ENCODE data around the gene PLK3.
"Not testable (repeated sequence)": the region's sequence is repeated elsewhere in the genome, so short reads cannot be mapped to it uniquely, and the experiment has no call there.

PLK3 gene

DNA sequence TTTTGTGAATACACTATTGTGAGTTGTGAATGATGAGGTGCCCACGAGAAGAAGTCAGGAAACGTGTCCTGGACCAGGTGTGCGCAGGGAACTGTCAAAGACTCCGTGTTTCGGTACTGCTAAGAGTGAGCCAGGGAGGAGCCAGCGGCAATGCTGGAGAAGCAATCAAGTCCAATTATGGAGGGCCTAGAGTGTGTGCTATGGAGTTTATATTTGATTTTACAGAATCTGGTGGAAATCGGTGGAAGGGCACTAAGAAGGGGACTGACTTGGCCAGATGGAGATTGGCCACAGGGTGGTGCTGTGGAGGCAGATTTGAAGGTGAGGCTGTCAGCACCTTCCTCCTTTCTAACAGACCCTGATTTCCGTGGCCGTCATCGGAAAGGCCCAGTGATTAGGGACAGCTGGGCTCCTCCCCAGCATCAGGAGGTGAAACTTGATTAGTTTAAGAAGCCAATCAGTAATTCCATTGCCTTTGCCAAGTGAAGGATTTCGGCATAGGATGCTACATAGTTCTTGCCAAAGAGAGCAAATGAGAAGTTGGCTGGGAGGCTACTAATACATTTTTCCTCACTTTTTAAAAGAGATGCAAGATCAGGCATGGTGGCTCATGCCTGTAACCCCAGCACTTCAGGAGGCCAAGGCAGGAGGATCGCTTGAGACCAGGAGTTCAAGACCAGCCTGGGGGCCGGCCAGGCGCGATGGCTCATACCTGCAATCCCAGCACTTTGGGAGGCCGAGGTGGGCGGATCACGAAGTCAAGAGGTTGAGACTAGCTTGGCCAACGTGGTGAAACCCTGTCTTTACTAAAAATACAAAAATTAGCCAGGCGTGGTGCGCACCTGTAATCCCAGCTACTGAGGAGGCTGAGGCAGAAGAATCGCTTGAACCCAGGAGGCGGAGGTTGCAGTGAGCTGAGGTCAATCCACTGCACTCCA, 35.8 kb downstream of the PLK3 start:
- peaks cover 15% of the 10 kb centered on the region for H3K4me1 ChIP-seq (ENCODE audit: control insufficient read depth, insufficient read depth, low read length)
- H3K9ac ChIP-seq (ENCODE audit: low read length), result no peak overlapping the region
- H3K9me3 ChIP-seq (ENCODE audit: control insufficient read depth, insufficient read depth, low read depth, low read length), result no peaks in the 10 kb centered on the region
- no peaks in the 10 kb centered on the region for H3K36me3 ChIP-seq (ENCODE audit: control insufficient read depth, insufficient read depth, low read length)
- no peak overlapping the region for H3K27ac ChIP-seq (ENCODE audit: low read depth, low read length)
- no peaks in the 10 kb centered on the region for H3K27me3 ChIP-seq (ENCODE audit: control insufficient read depth, insufficient read depth, low read length)
- no peak overlapping the region for H3K4me3 ChIP-seq (ENCODE audit: low read depth, low read length)

DNA sequence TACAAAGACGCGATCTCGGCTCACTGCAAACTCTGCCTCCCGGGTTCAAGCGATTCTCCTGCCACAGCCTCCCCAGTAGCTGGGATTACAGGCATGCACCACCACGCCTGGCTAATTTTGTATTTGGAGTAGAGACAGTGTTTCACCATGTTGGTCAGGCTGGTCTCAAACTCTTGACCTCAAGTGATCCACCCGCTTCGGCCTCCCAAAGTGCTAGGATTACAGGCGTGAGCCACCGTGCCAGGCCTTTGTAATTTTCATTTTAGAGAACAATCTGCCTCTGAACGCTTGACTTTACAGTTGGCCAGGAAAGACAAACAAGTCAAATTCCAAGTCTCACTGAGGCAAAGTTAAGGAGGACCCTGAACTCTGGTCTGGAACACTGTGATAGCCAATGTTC, 38.1 kb downstream of the PLK3 start:
- not testable (repeated sequence) for H3K36me3 ChIP-seq (ENCODE audit: control insufficient read depth, insufficient read depth, low read length); H3K4me3 ChIP-seq (ENCODE audit: low read depth, low read length); H3K4me1 ChIP-seq (ENCODE audit: control insufficient read depth, insufficient read depth, low read length); H3K27ac ChIP-seq (ENCODE audit: low read depth, low read length); H3K9me3 ChIP-seq (ENCODE audit: control insufficient read depth, insufficient read depth, low read depth, low read length); H3K9ac ChIP-seq (ENCODE audit: low read length)
- peaks cover 12% of the 10 kb centered on the region for H3K27me3 ChIP-seq (ENCODE audit: control insufficient read depth, insufficient read depth, low read length)

DNA sequence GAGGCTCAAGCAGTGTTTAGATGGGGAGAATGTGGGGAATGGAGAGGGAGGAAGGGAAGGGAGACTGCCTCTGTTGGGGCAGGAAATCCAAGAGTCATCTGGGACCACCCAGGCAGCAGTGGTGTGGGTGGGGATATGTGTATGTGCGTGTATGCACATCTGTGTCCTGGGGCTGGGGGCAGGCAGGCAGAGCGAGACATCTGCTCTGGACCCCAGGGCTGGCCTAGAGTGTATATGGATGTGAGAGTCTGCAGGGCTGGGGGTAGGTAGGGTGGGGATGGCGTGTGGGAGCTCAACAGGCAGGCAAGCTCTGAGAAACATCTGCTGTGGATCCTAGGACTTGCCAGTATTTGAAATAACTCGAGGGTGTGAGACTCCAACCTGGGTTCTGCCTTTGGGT, 39.4 kb downstream of the PLK3 start:
- Histone ChIP-seq H3K4me1 (ENCODE audit: control insufficient read depth, insufficient read depth, low read length) (no peaks in the 10 kb centered on the region; the same call in 1 of the 2 replicates), H3K4me3 (ENCODE audit: low read depth, low read length) (no peak overlapping the region), H3K27me3 (ENCODE audit: control insufficient read depth, insufficient read depth, low read length) (peaks cover 12% of the 10 kb centered on the region), H3K36me3 (ENCODE audit: control insufficient read depth, insufficient read depth, low read length) (no peaks in the 10 kb centered on the region), H3K9me3 (ENCODE audit: control insufficient read depth, insufficient read depth, low read depth, low read length) (no peaks in the 10 kb centered on the region), H3K9ac (ENCODE audit: low read length) (no peak overlapping the region), H3K27ac (ENCODE audit: low read depth, low read length) (no peak overlapping the region)

DNA sequence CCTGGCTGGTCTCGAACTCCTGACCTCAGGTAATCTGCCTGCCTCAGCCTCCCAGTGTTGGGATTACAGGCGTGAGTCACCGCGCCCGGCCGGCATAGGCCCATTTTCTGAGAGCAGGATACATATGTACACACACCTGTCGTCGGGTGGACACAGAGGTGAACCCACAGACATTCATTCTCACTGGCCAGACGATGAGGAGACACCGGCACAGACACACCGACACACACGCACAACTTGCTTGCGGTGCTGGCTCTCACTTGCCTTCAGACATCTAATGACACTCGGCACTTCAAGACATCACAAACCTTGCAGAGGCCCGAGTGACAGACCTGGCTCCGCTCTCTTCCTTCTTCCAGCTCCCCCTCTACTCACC, 42.3 kb downstream of the PLK3 start:
- H3K9me3 ChIP-seq (ENCODE audit: control insufficient read depth, insufficient read depth, low read depth, low read length), result no peaks in the 10 kb centered on the region
- H3K4me3 ChIP-seq (ENCODE audit: low read depth, low read length), result peak overlapping the region; percentile 68
- H3K9ac ChIP-seq (ENCODE audit: low read length), result peak overlapping the region; percentile 43
- peaks cover 12% of the 10 kb centered on the region for H3K27me3 ChIP-seq (ENCODE audit: control insufficient read depth, insufficient read depth, low read length)
- no peaks in the 10 kb centered on the region; the same call in 1 of the 2 replicates for H3K4me1 ChIP-seq (ENCODE audit: control insufficient read depth, insufficient read depth, low read length)
- no peaks in the 10 kb centered on the region for H3K36me3 ChIP-seq (ENCODE audit: control insufficient read depth, insufficient read depth, low read length)
- H3K27ac ChIP-seq (ENCODE audit: low read depth, low read length), result no peak overlapping the region

DNA sequence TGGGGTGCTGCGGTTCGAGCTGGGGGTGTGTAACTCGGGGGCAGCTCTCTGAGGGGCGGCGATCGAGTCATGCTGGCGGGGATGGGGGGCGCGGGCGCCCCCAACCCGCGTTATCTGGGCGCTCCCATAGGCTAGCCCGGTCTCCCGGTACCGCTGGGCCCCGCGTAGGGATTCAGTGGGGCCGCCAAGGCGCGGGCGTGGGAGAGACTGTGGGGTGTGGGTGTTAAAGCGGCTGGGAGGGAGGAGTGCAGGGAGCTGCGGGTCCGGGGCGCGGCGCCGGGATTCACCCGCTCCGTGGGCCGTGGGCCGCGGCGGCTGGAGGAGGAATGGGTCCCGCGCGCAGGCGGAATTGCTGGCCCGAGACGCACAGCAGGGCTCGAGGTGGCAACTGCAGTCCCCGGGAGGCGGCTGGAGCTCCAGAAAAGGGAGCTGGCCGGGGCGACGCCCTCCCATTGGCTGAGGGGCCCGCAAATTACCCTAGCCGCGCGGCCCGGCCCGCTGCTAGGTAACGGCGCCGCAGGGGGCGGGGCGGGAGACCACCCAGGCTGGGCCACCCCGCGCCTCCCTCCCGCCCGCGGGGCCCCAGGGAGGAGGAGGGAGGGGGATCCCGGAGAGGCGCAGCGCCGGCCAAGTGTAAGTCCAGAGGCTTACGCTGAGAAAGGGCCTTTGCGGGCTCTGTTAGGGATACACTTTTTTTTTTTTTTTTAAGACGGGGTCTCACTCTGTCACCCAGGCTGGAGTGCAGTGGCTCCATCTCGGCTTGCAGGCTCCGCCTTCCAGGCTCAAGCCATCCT, 42.9 kb downstream of the PLK3 start, which contains the start of gene PTCH2:
PTCH2 (minus strand) TSS at position 392 of the 794 bp plus-strand sequence; CDS start at position 71, 321 bp downstream.
- Histone ChIP-seq H3K9ac (ENCODE audit: low read length) (peak within 1 kb of the TSS; percentile 43), H3K27ac (ENCODE audit: low read depth, low read length) (no peak within 1 kb of the TSS), H3K4me1 (ENCODE audit: control insufficient read depth, insufficient read depth, low read length) (no peaks in the 10 kb centered on the region; the same call in 1 of the 2 replicates), H3K9me3 (ENCODE audit: control insufficient read depth, insufficient read depth, low read depth, low read length) (no peaks in the 10 kb centered on the region), H3K27me3 (ENCODE audit: control insufficient read depth, insufficient read depth, low read length) (peaks cover 12% of the 10 kb centered on the region), H3K4me3 (ENCODE audit: low read depth, low read length) (peak within 1 kb of the TSS; percentile 68), H3K36me3 (ENCODE audit: control insufficient read depth, insufficient read depth, low read length) (no peaks in the 10 kb centered on the region)

DNA sequence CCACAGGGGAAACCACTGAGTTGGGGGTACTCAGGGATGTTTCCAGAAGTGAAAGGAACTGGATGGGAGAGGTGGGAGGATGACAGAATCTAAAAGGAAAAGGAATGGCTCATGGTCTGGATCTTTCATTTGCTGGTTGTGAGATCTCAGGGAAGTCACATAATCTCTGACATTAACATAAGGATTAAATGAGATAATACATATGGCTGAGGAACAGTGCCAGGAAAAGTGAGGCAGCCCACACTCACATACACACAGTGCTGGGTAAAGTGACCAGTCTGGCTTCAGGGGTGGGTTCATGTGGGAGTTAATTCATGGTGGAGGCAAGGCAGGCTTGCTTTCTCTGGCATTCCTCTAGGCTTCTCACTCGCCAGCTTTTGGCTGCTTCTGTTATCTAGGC, 46.8 kb downstream of the PLK3 start:
- Histone ChIP-seq H3K9me3 (ENCODE audit: control insufficient read depth, insufficient read depth, low read depth, low read length) (no peaks in the 10 kb centered on the region), H3K36me3 (ENCODE audit: control insufficient read depth, insufficient read depth, low read length) (0 out of 2 replicates have a peak, but pooled peaks cover 4% of the 10 kb centered on the region), H3K27ac (ENCODE audit: low read depth, low read length) (no peak overlapping the region), H3K4me3 (ENCODE audit: low read depth, low read length) (no peak overlapping the region), H3K27me3 (ENCODE audit: control insufficient read depth, insufficient read depth, low read length) (peaks cover 5% of the 10 kb centered on the region), H3K9ac (ENCODE audit: low read length) (no peak overlapping the region), H3K4me1 (ENCODE audit: control insufficient read depth, insufficient read depth, low read length) (peaks cover 11% of the 10 kb centered on the region; the same call in 1 of the 2 replicates)

DNA sequence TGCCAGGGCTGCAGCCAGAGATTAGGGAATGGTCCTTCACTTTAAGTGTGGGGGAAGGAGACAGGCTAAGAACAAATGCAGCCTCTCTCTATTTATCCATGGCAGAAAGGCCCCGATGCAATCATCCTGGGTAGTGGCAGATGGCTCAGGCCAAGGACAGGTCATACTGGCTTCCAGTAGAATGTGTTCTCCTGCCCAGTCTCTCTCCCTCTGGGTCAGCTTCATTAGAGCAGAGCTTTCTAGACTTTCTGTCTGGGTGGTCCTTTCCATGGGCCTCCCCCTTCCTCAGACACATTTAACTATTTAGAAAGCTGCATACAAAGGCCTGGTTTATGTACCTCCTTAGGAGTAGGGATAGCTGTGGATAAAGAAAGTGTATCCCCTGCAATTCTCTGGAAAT, 47.7 kb downstream of the PLK3 start:
- H3K4me3 ChIP-seq (ENCODE audit: low read depth, low read length), result no peak overlapping the region

DNA sequence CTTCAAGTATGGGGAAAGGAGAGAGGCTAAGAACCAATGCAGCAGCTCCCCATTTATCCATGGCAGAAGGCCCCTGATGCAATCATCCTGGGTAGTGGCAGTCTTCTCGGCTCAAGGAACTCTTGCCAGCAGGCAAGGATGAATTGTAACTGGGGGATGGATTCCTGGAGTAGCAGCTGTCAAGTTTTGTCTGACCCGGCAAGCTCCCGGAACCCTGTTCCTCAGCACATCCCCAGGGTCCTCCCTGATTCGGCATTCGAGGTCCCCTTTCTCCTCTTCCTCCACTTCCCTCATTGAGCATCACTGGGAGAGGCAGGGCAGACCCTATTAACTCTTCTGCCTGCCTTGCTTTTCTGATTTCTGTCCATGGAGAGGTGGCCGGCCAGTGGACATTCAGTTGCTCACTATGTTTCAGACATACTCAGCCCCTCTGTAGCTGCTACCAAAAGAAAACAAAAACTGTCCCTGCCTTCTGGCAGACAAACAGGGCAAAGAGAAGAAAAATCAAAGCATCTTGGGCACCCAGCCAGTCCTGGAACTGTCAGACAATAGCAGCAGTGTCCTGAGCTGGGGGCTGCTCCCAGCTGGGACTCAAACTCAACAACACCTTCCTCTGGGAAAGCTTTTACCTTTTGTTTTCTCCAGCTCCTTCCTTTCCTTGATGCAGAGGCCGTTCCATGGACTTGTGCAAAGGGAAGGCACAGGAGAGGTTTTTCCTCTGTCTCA, 48.4 kb downstream of the PLK3 start:
- Histone ChIP-seq H3K27me3 (ENCODE audit: control insufficient read depth, insufficient read depth, low read length) (no peaks in the 10 kb centered on the region), H3K36me3 (ENCODE audit: control insufficient read depth, insufficient read depth, low read length) (0 out of 2 replicates have a peak, but pooled peaks cover 4% of the 10 kb centered on the region), H3K27ac (ENCODE audit: low read depth, low read length) (no peak overlapping the region), H3K9ac (ENCODE audit: low read length) (no peak overlapping the region), H3K4me1 (ENCODE audit: control insufficient read depth, insufficient read depth, low read length) (peaks cover 11% of the 10 kb centered on the region; the same call in 1 of the 2 replicates), H3K4me3 (ENCODE audit: low read depth, low read length) (no peak overlapping the region), H3K9me3 (ENCODE audit: control insufficient read depth, insufficient read depth, low read depth, low read length) (no peaks in the 10 kb centered on the region)

More for the DNA sequence above, 47.7 kb downstream of the PLK3 start:
- 0 out of 2 replicates have a peak, but pooled peaks cover 4% of the 10 kb centered on the region for H3K36me3 ChIP-seq (ENCODE audit: control insufficient read depth, insufficient read depth, low read length)
- no peak overlapping the region for H3K9ac ChIP-seq (ENCODE audit: low read length)
- H3K4me1 ChIP-seq (ENCODE audit: control insufficient read depth, insufficient read depth, low read length), result peaks cover 11% of the 10 kb centered on the region; the same call in 1 of the 2 replicates
- H3K9me3 ChIP-seq (ENCODE audit: control insufficient read depth, insufficient read depth, low read depth, low read length), result no peaks in the 10 kb centered on the region
- no peaks in the 10 kb centered on the region for H3K27me3 ChIP-seq (ENCODE audit: control insufficient read depth, insufficient read depth, low read length)
- H3K27ac ChIP-seq (ENCODE audit: low read depth, low read length), result no peak overlapping the region

DNA sequence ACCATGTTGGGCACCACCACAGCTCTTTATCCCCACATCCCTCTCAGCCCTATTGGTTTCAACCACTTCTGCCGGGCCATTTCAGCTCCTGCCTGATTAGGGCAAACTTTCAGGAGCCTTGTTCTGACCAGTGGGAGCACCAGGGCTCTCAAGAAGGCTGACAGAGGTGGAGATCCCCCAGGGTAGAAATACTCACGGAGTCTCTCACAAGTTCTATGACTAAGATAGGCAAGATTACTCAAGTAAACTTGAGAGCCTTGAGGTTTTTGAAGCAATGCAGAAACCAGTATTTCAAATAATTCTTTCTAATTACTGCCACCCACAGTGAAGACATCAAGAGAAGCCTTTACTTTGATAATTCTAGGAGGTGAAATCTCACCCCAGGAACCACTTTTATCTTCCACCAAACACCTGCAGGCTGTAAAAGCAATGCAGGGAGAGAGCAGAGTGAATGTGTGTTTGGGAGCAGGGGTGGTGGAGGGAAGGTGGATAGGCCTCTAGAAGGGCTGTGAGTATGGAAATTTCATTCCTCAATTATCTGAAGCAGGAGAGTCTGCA, 49.5 kb downstream of the PLK3 start:
- Histone ChIP-seq H3K36me3 (ENCODE audit: control insufficient read depth, insufficient read depth, low read length) (0 out of 2 replicates have a peak, but pooled peaks cover 4% of the 10 kb centered on the region), H3K9ac (ENCODE audit: low read length) (no peak overlapping the region), H3K4me1 (ENCODE audit: control insufficient read depth, insufficient read depth, low read length) (peaks cover 11% of the 10 kb centered on the region; the same call in 1 of the 2 replicates), H3K4me3 (ENCODE audit: low read depth, low read length) (no peak overlapping the region), H3K9me3 (ENCODE audit: control insufficient read depth, insufficient read depth, low read depth, low read length) (no peaks in the 10 kb centered on the region), H3K27ac (ENCODE audit: low read depth, low read length) (no peak overlapping the region), H3K27me3 (ENCODE audit: control insufficient read depth, insufficient read depth, low read length) (no peaks in the 10 kb centered on the region)

DNA sequence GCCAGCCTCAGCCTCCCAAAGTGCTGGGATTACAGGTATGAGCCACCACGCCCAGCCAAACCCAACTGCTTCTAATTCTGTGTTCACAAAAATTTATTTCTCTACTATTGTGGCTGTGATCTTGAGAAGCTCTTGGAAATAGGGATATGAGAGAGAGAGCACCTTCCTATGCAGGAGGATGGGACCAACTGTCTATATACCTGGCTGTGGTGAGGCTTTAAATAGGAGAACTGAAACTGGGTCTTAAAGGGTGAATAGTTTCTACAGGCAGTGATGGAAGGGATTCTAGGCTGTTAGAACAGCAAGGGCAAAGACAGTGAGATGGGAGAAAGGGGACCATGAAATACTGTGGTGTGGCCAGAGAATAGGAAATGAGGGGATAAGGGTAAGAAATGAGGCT, 51.1 kb downstream of the PLK3 start:
- Histone ChIP-seq H3K4me1 (ENCODE audit: control insufficient read depth, insufficient read depth, low read length) (peaks cover 11% of the 10 kb centered on the region; the same call in 1 of the 2 replicates), H3K36me3 (ENCODE audit: control insufficient read depth, insufficient read depth, low read length) (peaks cover 8% of the 10 kb centered on the region; the same call in 1 of the 2 replicates)

More for the DNA sequence above, 51.1 kb downstream of the PLK3 start:
- Histone ChIP-seq H3K27me3 (ENCODE audit: control insufficient read depth, insufficient read depth, low read length) (no peaks in the 10 kb centered on the region), H3K27ac (ENCODE audit: low read depth, low read length) (no peak overlapping the region), H3K4me3 (ENCODE audit: low read depth, low read length) (no peak overlapping the region), H3K9ac (ENCODE audit: low read length) (no peak overlapping the region), H3K9me3 (ENCODE audit: control insufficient read depth, insufficient read depth, low read depth, low read length) (no peaks in the 10 kb centered on the region)
